Panc1 (cell line): ENCODE data around the gene IFT80. TPM values are rescaled to one million over a fixed set of nuclear protein-coding genes. Genes with fewer than 3 reads are reported as not detected.
A peak's percentile ranks its signal among the peaks of the same experiment; 100 is the strongest.

ENCODE experiments used
- ATAC-seq: fragments of 200-7000 bp; cut with Tn5 transposase; 2 replicates; pipeline ENCODE4 v1.9.1; 2020; ENCODE audit warnings: mild to moderate bottlenecking, moderate library complexity
- BruUV-seq: library from RNA; stranded (reverse); fragments of 400-500 nt; replicated peaks from 2 replicates; lab custom pipeline; 2021; lab: Mats Ljungman, UMichigan
- CTCF ChIA-PET: fragments of 300-600 bp; sonication (Branson Sonifier 250); formaldehyde crosslinking; loops from one replicate; lab custom pipeline; 2022; ENCODE audit warnings: antibody characterized with exemption; lab: Charles Lee
- POLR2A ChIA-PET: fragments of 300-600 bp; sonication (Branson Sonifier 250); formaldehyde crosslinking; loops from one replicate; lab custom pipeline; 2022; ENCODE audit warnings: antibody characterized with exemption; lab: Charles Lee
- DNase-seq: peaks from one replicate; pipeline ENCODE4 v3.0.0-alpha.2; 2010; ENCODE audit warnings: low read depth, low spot score
- H3K27ac ChIP-seq: 2 replicates; pipeline ENCODE4 v1.5.1; 2011; ENCODE audit warnings: mild to moderate bottlenecking, low read length, inconsistent platforms
- H3K27me3 ChIP-seq: fragments of 200-500 bp; sonication (Bioruptor generic); 2 replicates; pipeline ENCODE4 v1.6.0; 2014; ENCODE audit warnings: low read length, inconsistent platforms; ENCODE audit not compliant: control insufficient read depth, insufficient read depth
- H3K36me3 ChIP-seq: fragments of 200-500 bp; sonication (Bioruptor generic); 2 replicates; pipeline ENCODE4 v1.5.1; 2014; ENCODE audit warnings: inconsistent platforms, mild to moderate bottlenecking, low read length, moderate library complexity; ENCODE audit not compliant: control insufficient read depth, insufficient read depth
- H3K4me1 ChIP-seq: 2 replicates; pipeline ENCODE4 v1.5.1; 2011; ENCODE audit warnings: inconsistent platforms, mild to moderate bottlenecking, low read length, moderate library complexity; ENCODE audit not compliant: control insufficient read depth, insufficient read depth
- H3K4me3 ChIP-seq, 2 experiments: 2 replicates each; pipeline ENCODE4 v1.5.1; 2011 to 2012; ENCODE audit warnings: low read depth in 2 of 2, low read length in 2 of 2, mild to moderate bottlenecking in 2 of 2, inconsistent platforms in 1 of 2, moderate library complexity in 1 of 2
- H3K9me3 ChIP-seq: fragments of 200-500 bp; sonication (Bioruptor generic); 2 replicates; pipeline ENCODE4 v1.5.1; 2014; ENCODE audit warnings: low read depth, mild to moderate bottlenecking, inconsistent platforms, low read length, moderate library complexity; ENCODE audit not compliant: control insufficient read depth, insufficient read depth
- CTCF ChIP-seq: fragments of 450-650 bp; IDR thresholded peaks from 2 replicates; pipeline ENCODE4 v1.5.1; 2017; ENCODE audit warnings: mild to moderate bottlenecking
- POLR2AphosphoS5 ChIP-seq: IDR thresholded peaks from 2 replicates; pipeline ENCODE4 v1.6.1; 2012; ENCODE audit warnings: mild to moderate bottlenecking, low read depth, low read length, moderate library complexity
- REST ChIP-seq, 2 experiments: IDR thresholded peaks; 2 replicates each; pipeline ENCODE4 v1.6.1; 2011 to 2012; ENCODE audit warnings: low read depth in 2 of 2, control low read depth in 1 of 2, low read length in 1 of 2, mild to moderate bottlenecking in 1 of 2, moderate library complexity in 1 of 2; ENCODE audit not compliant: insufficient read depth in 1 of 2
- SIN3A ChIP-seq: IDR thresholded peaks from 2 replicates; pipeline ENCODE4 v1.6.1; 2012; ENCODE audit warnings: low read depth, mild to moderate bottlenecking, low read length, moderate library complexity, borderline replicate concordance; ENCODE audit not compliant: insufficient read depth
- TCF7L2 ChIP-seq: IDR thresholded peaks from 2 replicates; pipeline ENCODE4 v1.6.1; 2011; ENCODE audit warnings: mild to moderate bottlenecking, low read depth, low read length, inconsistent platforms
- in situ Hi-C: cut with HindIII; loops from 2 replicates; pipeline ENCODE4 v1.10.0; 2016; ENCODE audit warnings: low sequenced_read_pairs, low pct_unique_long_range_greater_than_20kb
- intact Hi-C: fragments of 100-400 bp; cut with micrococcal nuclease; formaldehyde crosslinking; loops from one replicate; pipeline ENCODE4 v1.10.0; 2022; ENCODE audit not compliant: unreplicated experiment
- total RNA-seq: library from RNA; stranded (reverse); gene quantifications from one replicate; pipeline ENCODE4 v1.2.1, GENCODE V29; 2021; ENCODE audit not compliant: unreplicated experiment

The IFT80 gene
- total RNA-seq, 1 experiment from 2014 or later, result 35.1 TPM

GRCh38 chr3:160444411-160444810 lies 45.4 kb upstream of the IFT80 start:
- BruUV-seq, result no TSS peak
- peaks cover 10% of the 10 kb centered on the region; the same call in 1 of the 2 replicates for H3K4me1 ChIP-seq
- intact Hi-C loops, result no loop called here
- TF ChIP-seq CTCF (no peak), TCF7L2 (no peak), POLR2AphosphoS5 (no peak), SIN3A (no peak), REST (IDR thresholded peaks at IDR 0.05; ENCODE audit: insufficient read depth in 1 of 2, low read depth in 2 of 2, low read length in 1 of 2) (no peak)
- ATAC-seq, result no peak
- DNase-seq, result no peak
- H3K27me3 ChIP-seq, result no peaks in the 10 kb centered on the region
- POLR2A ChIA-PET, result no interaction called here
- CTCF ChIA-PET, result interaction anchor here (0.6 to 0.7 kb wide), 2 partner anchors 281 to 497 kb away, joined by 5 to 6 read pairs; no protein-coding TSS in a partner anchor
- in situ Hi-C loops, result no loop called here
- no peak overlapping the region for H3K27ac ChIP-seq
- H3K36me3 ChIP-seq, result peaks cover 9% of the 10 kb centered on the region
- H3K9me3 ChIP-seq, result no peaks in the 10 kb centered on the region
- H3K4me3 ChIP-seq, result no peak overlapping the region

- DNase-seq (no peak), ATAC-seq (no peak)
- Histone ChIP-seq H3K4me1 (no peaks in the 10 kb centered on the region), H3K9me3 (no peaks in the 10 kb centered on the region), H3K4me3 (no peak overlapping the region), H3K27me3 (no peaks in the 10 kb centered on the region), H3K36me3 (peaks cover 20% of the 10 kb centered on the region), H3K27ac (no peak overlapping the region)
- CTCF ChIA-PET, result no interaction called here
- TF ChIP-seq SIN3A, result no peak
- no TSS peak for BruUV-seq
- POLR2A ChIA-PET, result no interaction called here
- in situ Hi-C loops (no loop called here), intact Hi-C loops (no loop called here)
Measured at GRCh38 chr3:160440687-160441086, 41.7 kb upstream of the IFT80 start.

- CTCF ChIA-PET, result no interaction called here
- DNase-seq (no peak), ATAC-seq (peak; percentile 20; the same call in 1 of the 2 replicates)
- BruUV-seq, result no TSS peak
- H3K4me3 ChIP-seq, result no peak overlapping the region
- H3K4me1 ChIP-seq, result no peaks in the 10 kb centered on the region
- TF ChIP-seq REST (IDR thresholded peaks at IDR 0.05; ENCODE audit: insufficient read depth in 1 of 2, low read depth in 2 of 2, low read length in 1 of 2) (no peak), SIN3A (no peak), POLR2AphosphoS5 (0 out of 2 replicates have a peak, but pooled peaks have one; percentile 41), CTCF (no peak), TCF7L2 (no peak)
- H3K9me3 ChIP-seq, result no peaks in the 10 kb centered on the region
- in situ Hi-C loops (no loop called here), intact Hi-C loops (no loop called here)
- H3K27me3 ChIP-seq, result no peaks in the 10 kb centered on the region
- POLR2A ChIA-PET, result no interaction called here
- H3K36me3 ChIP-seq, result peaks cover 52% of the 10 kb centered on the region
- no peak overlapping the region for H3K27ac ChIP-seq
Measured at GRCh38 chr3:160437083-160437455, 38.0 kb upstream of the IFT80 start.
